ENCODE data around the gene CLASRP. TPM values are rescaled to one million over a fixed set of nuclear protein-coding genes. Genes with fewer than 3 reads are reported as not detected.

CLASRP gene
- total RNA-seq, 1 experiment from 2014 or later = 79.9 TPM

GRCh38 chr19:45082170-45082569, 43.3 kb downstream of the CLASRP start:
- BruUV-seq (replicated peaks) = no TSS peak
- RAD21 ChIA-PET (ENCODE audit: low non-redundant PET in 1 of 2, low total read pairs in 2 of 2, uncharacterized antibody in 2 of 2, unreplicated experiment in 2 of 2) = no interaction called here
- H3K27ac ChIP-seq (ENCODE audit: low read depth, low read length) = no peak overlapping the region
- H3K4me1 ChIP-seq (ENCODE audit: control insufficient read depth in 1 of 2, insufficient read depth in 2 of 2, low read length in 2 of 2) = peaks cover 17 to 28% of the 10 kb centered on the region in 2 experiments
- ATAC-seq (no peak), DNase-seq (ENCODE audit: low read depth, low spot score) (no peak)
- intact Hi-C loops (cut with micrococcal nuclease) = no loop called here
- CTCF ChIA-PET = no interaction called here
- POLR2A ChIA-PET = no interaction called here
- H3K9ac ChIP-seq (ENCODE audit: low read length) = no peak overlapping the region
- no peak overlapping the region for H2AFZ ChIP-seq (ENCODE audit: low read depth, low read length, poor library complexity, severe bottlenecking)
- TF ChIP-seq POLR2A (IDR thresholded peaks at IDR 0.05; ENCODE audit: borderline replicate concordance, extremely low read depth, insufficient read depth, insufficient read length) = no peak
- TF ChIP-seq POLR2AphosphoS5 (IDR thresholded peaks at IDR 0.05; ENCODE audit: low read depth, low read length) = no peak
- no peak for TF ChIP-seq SP1 (IDR thresholded peaks at IDR 0.05; ENCODE audit: low read depth)
- TF ChIP-seq, protein P1, sequence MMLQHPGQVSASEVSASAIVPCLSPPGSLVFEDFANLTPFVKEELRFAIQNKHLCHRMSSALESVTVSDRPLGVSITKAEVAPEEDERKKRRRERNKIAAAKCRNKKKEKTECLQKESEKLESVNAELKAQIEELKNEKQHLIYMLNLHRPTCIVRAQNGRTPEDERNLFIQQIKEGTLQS (IDR thresholded peaks at IDR 0.05) = no peak
- TF ChIP-seq EGR1 (IDR thresholded peaks at IDR 0.05; ENCODE audit: low read depth) = no peak
- no peak for TF ChIP-seq EZH2 (IDR thresholded peaks at IDR 0.05)
- TF ChIP-seq RAD21 (IDR thresholded peaks at IDR 0.05; ENCODE audit: low read depth) = no peak
- TF ChIP-seq ZBTB33 (IDR thresholded peaks at IDR 0.05; ENCODE audit: extremely low read depth, insufficient replicate concordance, low read length) = no peak
- no peak for TF ChIP-seq CEBPB (IDR thresholded peaks at IDR 0.05; ENCODE audit: low read depth)
- no peak for TF ChIP-seq ZFX (IDR thresholded peaks at IDR 0.05)
- TF ChIP-seq REST (IDR thresholded peaks at IDR 0.05; ENCODE audit: low read depth) = no peak
- TF ChIP-seq SIN3A (IDR thresholded peaks at IDR 0.05; ENCODE audit: low read depth) = no peak
- no peak for TF ChIP-seq TCF7L2 (IDR thresholded peaks at IDR 0.05; ENCODE audit: borderline replicate concordance, extremely low read depth, insufficient read depth, insufficient read length)
- TF ChIP-seq YY1 (IDR thresholded peaks at IDR 0.05; ENCODE audit: extremely low read depth, insufficient replicate concordance, low read depth, low read length) = no peak
- no peak for TF ChIP-seq SRF (IDR thresholded peaks at IDR 0.05; ENCODE audit: low read depth)
- TF ChIP-seq EZH2phosphoT487 (IDR thresholded peaks at IDR 0.05; ENCODE audit: borderline replicate concordance) = no peak
- TF ChIP-seq, protein P2, sequence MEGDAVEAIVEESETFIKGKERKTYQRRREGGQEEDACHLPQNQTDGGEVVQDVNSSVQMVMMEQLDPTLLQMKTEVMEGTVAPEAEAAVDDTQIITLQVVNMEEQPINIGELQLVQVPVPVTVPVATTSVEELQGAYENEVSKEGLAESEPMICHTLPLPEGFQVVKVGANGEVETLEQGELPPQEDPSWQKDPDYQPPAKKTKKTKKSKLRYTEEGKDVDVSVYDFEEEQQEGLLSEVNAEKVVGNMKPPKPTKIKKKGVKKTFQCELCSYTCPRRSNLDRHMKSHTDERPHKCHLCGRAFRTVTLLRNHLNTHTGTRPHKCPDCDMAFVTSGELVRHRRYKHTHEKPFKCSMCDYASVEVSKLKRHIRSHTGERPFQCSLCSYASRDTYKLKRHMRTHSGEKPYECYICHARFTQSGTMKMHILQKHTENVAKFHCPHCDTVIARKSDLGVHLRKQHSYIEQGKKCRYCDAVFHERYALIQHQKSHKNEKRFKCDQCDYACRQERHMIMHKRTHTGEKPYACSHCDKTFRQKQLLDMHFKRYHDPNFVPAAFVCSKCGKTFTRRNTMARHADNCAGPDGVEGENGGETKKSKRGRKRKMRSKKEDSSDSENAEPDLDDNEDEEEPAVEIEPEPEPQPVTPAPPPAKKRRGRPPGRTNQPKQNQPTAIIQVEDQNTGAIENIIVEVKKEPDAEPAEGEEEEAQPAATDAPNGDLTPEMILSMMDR (IDR thresholded peaks at IDR 0.05 in 2 of 3, conservative IDR thresholded peaks at IDR 0.05 in 1 of 3; ENCODE audit: borderline replicate concordance in 1 of 3, insufficient read depth in 1 of 3, low read depth in 2 of 3, low read length in 2 of 3) = no peak
- no peak for TF ChIP-seq ELF1 (IDR thresholded peaks at IDR 0.05; ENCODE audit: borderline replicate concordance, low read depth)
- TF ChIP-seq ZNF274 (IDR thresholded peaks at IDR 0.05; ENCODE audit: low read depth, low read length) = no peak
- TF ChIP-seq FOSL1 (IDR thresholded peaks at IDR 0.05; ENCODE audit: low read depth) = no peak
- no peaks in the 10 kb centered on the region for H4K20me1 ChIP-seq (ENCODE audit: insufficient read depth)
- H3K4me2 ChIP-seq (ENCODE audit: low read length) = no peak overlapping the region
- H3K36me3 ChIP-seq (ENCODE audit: control insufficient read depth in 1 of 2, insufficient read depth in 2 of 2, low read length in 2 of 2) = peaks cover 2 to 25% of the 10 kb centered on the region in 2 experiments; a peak in 2 of 4 replicates
- no peaks in the 10 kb centered on the region for H3K9me2 ChIP-seq (ENCODE audit: insufficient read depth)
- H3K79me2 ChIP-seq (ENCODE audit: insufficient read depth, low read length) = peaks cover 66% of the 10 kb centered on the region
- no peaks in the 10 kb centered on the region for H3K9me3 ChIP-seq (ENCODE audit: control insufficient read depth in 1 of 2, insufficient read depth in 1 of 2, low read depth in 1 of 2, low read length in 2 of 2)
- H3K4me3 ChIP-seq (replicated peaks in 1 of 2; ENCODE audit: low read depth in 1 of 2, low read length in 2 of 2) = no peak overlapping the region
- no peaks in the 10 kb centered on the region for H3K27me3 ChIP-seq (ENCODE audit: insufficient read depth, low read length)

Measured in HCT116 (cell line).